Smooth muscle cell (in vitro differentiated cells): ENCODE measurements around the gene LYSMD3. TPM values are rescaled to one million over a fixed set of nuclear protein-coding genes. Genes with fewer than 3 reads are reported as not detected.
A peak's percentile ranks its signal among the peaks of the same experiment; 100 is the strongest.

ENCODE experiments used
- DNase-seq: peaks from one replicate; lab custom pipeline; 2025; ENCODE audit not compliant: unreplicated experiment; lab: John Stamatoyannopoulos, UW
- H2AFZ ChIP-seq: fragments of 200-600 bp; sonication (generic); 2 replicates; pipeline ENCODE4 v1.6.0; 2016; ENCODE audit warnings: antibody characterized with exemption, low read depth, mild to moderate bottlenecking
- H3F3A ChIP-seq: fragments of 200-600 bp; sonication (generic); 2 replicates; pipeline ENCODE4 v1.6.0; 2017; ENCODE audit warnings: antibody characterized with exemption, low read depth
- H3K27ac ChIP-seq: fragments of 200-600 bp; sonication (generic); 2 replicates; pipeline ENCODE4 v1.5.1; 2016; ENCODE audit warnings: low read depth, mild to moderate bottlenecking
- H3K27me3 ChIP-seq: fragments of 200-600 bp; sonication (generic); 2 replicates; pipeline ENCODE4 v1.6.1; 2016; ENCODE audit warnings: low read depth, mild to moderate bottlenecking
- H3K36me3 ChIP-seq: fragments of 200-600 bp; sonication (generic); 2 replicates; pipeline ENCODE4 v1.5.1; 2016; ENCODE audit warnings: low read depth
- H3K4me1 ChIP-seq: fragments of 200-600 bp; sonication (generic); 2 replicates; pipeline ENCODE4 v1.5.1; 2016; ENCODE audit warnings: low read depth
- H3K4me2 ChIP-seq: fragments of 200-600 bp; sonication (generic); 2 replicates; pipeline ENCODE4 v1.6.0; 2016; ENCODE audit warnings: mild to moderate bottlenecking
- H3K4me3 ChIP-seq: fragments of 200-600 bp; sonication (generic); 2 replicates; pipeline ENCODE4 v1.5.1; 2016; ENCODE audit warnings: mild to moderate bottlenecking
- H3K79me2 ChIP-seq: fragments of 200-600 bp; sonication (generic); 2 replicates; pipeline ENCODE4 v1.6.0; 2016; ENCODE audit warnings: low read depth, mild to moderate bottlenecking
- H3K9ac ChIP-seq: fragments of 200-600 bp; sonication (generic); 2 replicates; pipeline ENCODE4 v1.6.0; 2016; ENCODE audit warnings: low read depth
- H3K9me3 ChIP-seq: fragments of 200-600 bp; sonication (generic); replicated peaks from 2 replicates; pipeline ENCODE4 v1.5.1; 2016; ENCODE audit warnings: low read depth
- H4K20me1 ChIP-seq: fragments of 200-600 bp; sonication (generic); 2 replicates; pipeline ENCODE4 v1.6.0; 2016; ENCODE audit warnings: low read depth
- CTCF ChIP-seq: fragments of 200-600 bp; sonication (generic); IDR thresholded peaks from 2 replicates; pipeline ENCODE4 v1.5.1; 2017; ENCODE audit warnings: borderline replicate concordance, mild to moderate bottlenecking, antibody characterized with exemption; ENCODE audit not compliant: insufficient read depth, poor library complexity, severe bottlenecking
- WGBS: methylation state at CpG from one replicate; pipeline ENCODE4 v1.1.7; 2016; ENCODE audit warnings: low lambda C conversion rate; 5-methylcytosine and 5-hydroxymethylcytosine counted together
- polyA plus RNA-seq: library from polyadenylated mRNA; unstranded; fragments of >200 nt; fragmentation: Nextera tagmentation; extraction: Ambion mirVana; gene quantifications from 2 replicates; pipeline ENCODE4 v1.2.1, GENCODE V29; 2016
- total RNA-seq: library from RNA; depleted of rRNA; stranded (reverse); fragments of >200 nt; gene quantifications from 2 replicates; pipeline ENCODE4 v1.2.3, GENCODE V29; 2014

The LYSMD3 gene
- total and polyA plus RNA-seq, 2 experiments from 2014 or later = 14.3 to 52.5 TPM

- Histone ChIP-seq H2AFZ (no peak overlapping the region), H3K4me2 (no peak overlapping the region), H3K27me3 (no peaks in the 10 kb centered on the region), H3K36me3 (no peaks in the 10 kb centered on the region), H3K79me2 (peaks cover 6% of the 10 kb centered on the region), H3K9me3 (no peaks in the 10 kb centered on the region), H3K4me3 (no peak overlapping the region), H3K9ac (no peak overlapping the region), H4K20me1 (no peaks in the 10 kb centered on the region), H3F3A (no peaks in the 10 kb centered on the region), H3K4me1 (peaks cover 23% of the 10 kb centered on the region), H3K27ac (no peak overlapping the region)
- no peak for TF ChIP-seq CTCF
- DNase-seq = no peak
- 51% methylated on average over 2 of the region's 2 CpGs for WGBS
Observed at GRCh38 chr5:90477073-90477472, 52.3 kb downstream of the LYSMD3 start.

- Histone ChIP-seq H3K4me1 (peaks cover 23% of the 10 kb centered on the region), H3K27me3 (no peaks in the 10 kb centered on the region), H3K36me3 (no peaks in the 10 kb centered on the region), H3K9me3 (no peaks in the 10 kb centered on the region), H3K9ac (no peak overlapping the region), H2AFZ (peak overlapping the region; percentile 60), H4K20me1 (no peaks in the 10 kb centered on the region), H3K4me2 (no peak overlapping the region), H3K79me2 (peaks cover 7% of the 10 kb centered on the region), H3K4me3 (no peak overlapping the region), H3K27ac (no peak overlapping the region), H3F3A (no peaks in the 10 kb centered on the region)
- no peak for TF ChIP-seq CTCF
- 67% methylated on average over 3 of the region's 3 CpGs for WGBS
- DNase-seq = no peak
Observed at GRCh38 chr5:90476391-90476790, 53.0 kb downstream of the LYSMD3 start.

- peaks cover 23% of the 10 kb centered on the region for H3K4me1 ChIP-seq
- H3K79me2 ChIP-seq = peaks cover 7% of the 10 kb centered on the region
- WGBS = 18% methylated on average over 17 of the region's 17 CpGs
- peak overlapping the region; percentile 60 for H2AFZ ChIP-seq
- H3F3A ChIP-seq = no peaks in the 10 kb centered on the region
- no peak overlapping the region for H3K9ac ChIP-seq
- no peaks in the 10 kb centered on the region for H3K36me3 ChIP-seq
- H3K9me3 ChIP-seq = no peaks in the 10 kb centered on the region
- no peaks in the 10 kb centered on the region for H3K27me3 ChIP-seq
- H3K27ac ChIP-seq = no peak overlapping the region
- peak overlapping the region; percentile 97 for H3K4me2 ChIP-seq
- DNase-seq = no peak
- H3K4me3 ChIP-seq = peak overlapping the region; percentile 86
- no peak for TF ChIP-seq CTCF
- no peaks in the 10 kb centered on the region for H4K20me1 ChIP-seq
Observed at GRCh38 chr5:90475436-90475980, 53.9 kb downstream of the LYSMD3 start.

GRCh38 chr5:90474235-90475107, 54.9 kb downstream of the LYSMD3 start, which contains the start of the genes MBLAC2 and POLR3G:
Gene MBLAC2 (minus strand): TSS chr5:90474771. CDS start chr5:90474292, 479 bp downstream.
Gene POLR3G (plus strand): TSS chr5:90474864. CDS start chr5:90485568, 10,704 bp downstream.
- no peak within 1 kb of the TSS for H3K27ac ChIP-seq
- peak; percentile 67 for DNase-seq
- peaks cover 23% of the 10 kb centered on the region for H3K4me1 ChIP-seq
- no peaks in the 10 kb centered on the region for H4K20me1 ChIP-seq
- H3K36me3 ChIP-seq = no peaks in the 10 kb centered on the region
- peak; percentile 32 for TF ChIP-seq CTCF
- H3F3A ChIP-seq = no peaks in the 10 kb centered on the region
- H3K79me2 ChIP-seq = peaks cover 7% of the 10 kb centered on the region
- H3K4me2 ChIP-seq = peak within 1 kb of the TSS; percentile 97
- H2AFZ ChIP-seq = peak within 1 kb of the TSS; percentile 98
- H3K9me3 ChIP-seq = no peaks in the 10 kb centered on the region
- peak within 1 kb of the TSS; percentile 27 for H3K9ac ChIP-seq
- H3K27me3 ChIP-seq = no peaks in the 10 kb centered on the region
- WGBS = under 1% methylated on average over 46 of the region's 73 CpGs
- peak within 1 kb of the TSS; percentile 86 for H3K4me3 ChIP-seq
